DOHH2 (cell line): ENCODE results near the gene EYA2.

Experiments
- EZH2phosphoT487 ChIP-seq: fragments of 200-600 bp; sonication (generic); IDR thresholded peaks from 2 replicates; pipeline ENCODE4 v1.6.1; 2017; ENCODE audit warnings: borderline replicate concordance, mild to moderate bottlenecking, antibody characterized with exemption, low read length, moderate library complexity, mixed read lengths
- TF ChIP-seq, protein P1 (sequence below): fragments of 200-600 bp; sonication (generic); IDR thresholded peaks from one replicate; pipeline ENCODE4 v1.5.1; 2014; ENCODE audit warnings: antibody characterized with exemption, mild to moderate bottlenecking, low read depth, low read length; ENCODE audit not compliant: poor library complexity, severe bottlenecking

DNA sequence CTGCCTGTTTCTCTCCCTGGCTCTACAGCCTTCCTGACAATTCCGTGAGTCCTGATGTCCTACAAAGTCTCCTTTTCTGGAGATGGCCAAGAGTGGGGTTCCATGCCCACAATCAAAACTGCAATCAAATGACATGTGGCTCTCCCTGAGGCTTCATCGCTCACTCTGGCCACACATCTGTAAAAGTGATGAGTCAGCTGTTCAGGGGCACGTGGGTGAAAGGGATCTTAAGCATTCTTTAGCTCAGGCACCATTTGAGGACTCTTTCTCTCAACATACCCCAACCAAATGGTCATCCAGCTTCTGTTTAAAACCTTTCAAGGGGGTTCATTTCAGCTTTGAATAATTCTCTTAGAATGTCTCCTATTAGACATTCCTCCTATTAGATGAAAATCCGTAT lies 42.3 kb upstream of the EYA2 start:
- TF ChIP-seq, protein P1, sequence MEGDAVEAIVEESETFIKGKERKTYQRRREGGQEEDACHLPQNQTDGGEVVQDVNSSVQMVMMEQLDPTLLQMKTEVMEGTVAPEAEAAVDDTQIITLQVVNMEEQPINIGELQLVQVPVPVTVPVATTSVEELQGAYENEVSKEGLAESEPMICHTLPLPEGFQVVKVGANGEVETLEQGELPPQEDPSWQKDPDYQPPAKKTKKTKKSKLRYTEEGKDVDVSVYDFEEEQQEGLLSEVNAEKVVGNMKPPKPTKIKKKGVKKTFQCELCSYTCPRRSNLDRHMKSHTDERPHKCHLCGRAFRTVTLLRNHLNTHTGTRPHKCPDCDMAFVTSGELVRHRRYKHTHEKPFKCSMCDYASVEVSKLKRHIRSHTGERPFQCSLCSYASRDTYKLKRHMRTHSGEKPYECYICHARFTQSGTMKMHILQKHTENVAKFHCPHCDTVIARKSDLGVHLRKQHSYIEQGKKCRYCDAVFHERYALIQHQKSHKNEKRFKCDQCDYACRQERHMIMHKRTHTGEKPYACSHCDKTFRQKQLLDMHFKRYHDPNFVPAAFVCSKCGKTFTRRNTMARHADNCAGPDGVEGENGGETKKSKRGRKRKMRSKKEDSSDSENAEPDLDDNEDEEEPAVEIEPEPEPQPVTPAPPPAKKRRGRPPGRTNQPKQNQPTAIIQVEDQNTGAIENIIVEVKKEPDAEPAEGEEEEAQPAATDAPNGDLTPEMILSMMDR: no peak
- TF ChIP-seq EZH2phosphoT487: no peak
